AG04449 (cell line): ENCODE measurements around the gene PLSCR2.
"Not testable (repeated sequence)": the region's sequence is repeated elsewhere in the genome, so short reads cannot be mapped to it uniquely, and the experiment has no call there.

Experiments used
- CTCF ChIA-PET: fragments of 350-600 bp; formaldehyde crosslinking; extraction: SDS; loops from one replicate; lab custom pipeline; 2021; ENCODE audit warnings: antibody characterized with exemption; lab: Yijun Ruan, JAX
- POLR2A ChIA-PET: fragments of 400-600, 350-600 bp; formaldehyde crosslinking; extraction: SDS; loops from one replicate; lab custom pipeline; 2020; ENCODE audit warnings: antibody characterized with exemption, inconsistent platforms; lab: Yijun Ruan, JAX
- DNase-seq: peaks from one replicate; pipeline ENCODE4 v3.0.0-alpha.2; 2010; ENCODE audit warnings: low read depth, low spot score
- H3K4me3 ChIP-seq: 2 replicates; pipeline ENCODE4 v1.5.1; 2011; ENCODE audit warnings: low read depth, mild to moderate bottlenecking, control low read depth, low read length
- CTCF ChIP-seq: IDR thresholded peaks from one replicate; pipeline ENCODE4 v1.5.1; 2011; ENCODE audit warnings: mild to moderate bottlenecking, moderate library complexity, low read length, control low read depth, inconsistent platforms; ENCODE audit not compliant: insufficient read depth; ENCODE audit errors: missing control alignments

PLSCR2 gene

GRCh38 chr3:146498002-146498736 lies 28.8 kb upstream of the PLSCR2 start:
- DNase-seq: no peak
- ChIA-PET POLR2A (no interaction called here), CTCF (no interaction called here)
- H3K4me3 ChIP-seq: no peak overlapping the region
- TF ChIP-seq CTCF: no peak

GRCh38 chr3:146497145-146497843 lies 27.9 kb upstream of the PLSCR2 start:
- POLR2A ChIA-PET, H3K4me3 ChIP-seq, CTCF ChIA-PET, DNase-seq: not testable (repeated sequence)

GRCh38 chr3:146496726-146497125 lies 27.4 kb upstream of the PLSCR2 start:
- CTCF ChIA-PET: no interaction called here
- no peak overlapping the region for H3K4me3 ChIP-seq
- TF ChIP-seq CTCF: no peak
- no peak for DNase-seq
- POLR2A ChIA-PET: no interaction called here

GRCh38 chr3:146496251-146496650 lies 26.9 kb upstream of the PLSCR2 start:
- H3K4me3 ChIP-seq: no peak overlapping the region
- no peak for DNase-seq
- POLR2A ChIA-PET: no interaction called here
- TF ChIP-seq CTCF: no peak
- CTCF ChIA-PET: no interaction called here

GRCh38 chr3:146493761-146494160 lies 24.4 kb upstream of the PLSCR2 start:
- ChIA-PET CTCF (no interaction called here), POLR2A (interaction anchor here (0.6 kb wide), 1 partner anchor 258 kb away, joined by 3 read pairs; no protein-coding TSS in a partner anchor)
- DNase-seq: no peak
- H3K4me3 ChIP-seq: no peak overlapping the region
- no peak for TF ChIP-seq CTCF

- no peak for TF ChIP-seq CTCF
- CTCF ChIA-PET: interaction anchor here (1.6 kb wide), 1 partner anchor 11 kb away, joined by 4 read pairs; no protein-coding TSS in a partner anchor
- POLR2A ChIA-PET: interaction anchor here (0.6 kb wide), 1 partner anchor 259 kb away, joined by 3 read pairs; no protein-coding TSS in a partner anchor
These were observed 23.9 kb upstream of the PLSCR2 start for GRCh38 chr3:146493221-146493620.

More at GRCh38 chr3:146493221-146493620, 23.9 kb upstream of the PLSCR2 start:
- no peak for DNase-seq
- H3K4me3 ChIP-seq: no peak overlapping the region
